IMR-90 (cell line): Measurements from ENCODE around the gene RANBP9. TPM values are rescaled to one million over a fixed set of nuclear protein-coding genes. Genes with fewer than 3 reads are reported as not detected.

Experiments
- ATAC-seq: fragments of 200-7000 bp; cut with Tn5 transposase; 2 replicates; pipeline ENCODE4 v1.9.1; 2020; ENCODE audit warnings: low read depth, mild to moderate bottlenecking, moderate library complexity
- BruUV-seq: library from RNA; stranded (reverse); fragments of 400-500 nt; replicated peaks from 2 replicates; lab custom pipeline; 2021; lab: Mats Ljungman, UMichigan
- CTCF ChIA-PET: fragments of 300-600 bp; formaldehyde crosslinking; extraction: SDS; loops from one replicate; lab custom pipeline; 2021; ENCODE audit warnings: antibody characterized with exemption; lab: Yijun Ruan, JAX
- POLR2A ChIA-PET: fragments of 300-600 bp; sonication (Branson Sonifier 250); formaldehyde crosslinking; loops from one replicate; lab custom pipeline; 2022; ENCODE audit warnings: antibody characterized with exemption; ENCODE audit not compliant: unreplicated experiment; lab: Charles Lee
- DNase-seq: peaks from one replicate; pipeline ENCODE4 v3.0.0; 2013
- H2AFZ ChIP-seq: replicated peaks from 2 replicates; pipeline ENCODE3; 2013; ENCODE audit warnings: low read length, mild to moderate bottlenecking; ENCODE audit not compliant: poor library complexity
- H2AK5ac ChIP-seq: 2 replicates; pipeline ENCODE4 v1.6.1; 2013; ENCODE audit warnings: low read depth, low read length, inconsistent platforms
- H2AK9ac ChIP-seq: replicated peaks from 2 replicates; pipeline ENCODE3; 2013; ENCODE audit warnings: mild to moderate bottlenecking, low read depth, low read length, moderate library complexity; ENCODE audit not compliant: poor library complexity
- H2BK120ac ChIP-seq: 2 replicates; pipeline ENCODE4 v1.6.1; 2013; ENCODE audit warnings: low read depth, low read length, inconsistent platforms
- H2BK15ac ChIP-seq: 3 replicates; pipeline ENCODE4 v1.6.1; 2013; ENCODE audit warnings: low read depth, low read length, inconsistent platforms
- H2BK20ac ChIP-seq: 2 replicates; pipeline ENCODE4 v1.6.1; 2013; ENCODE audit warnings: low read depth, mild to moderate bottlenecking, inconsistent platforms, low read length, moderate library complexity
- H2BK5ac ChIP-seq: 2 replicates; pipeline ENCODE4 v1.6.1; 2013; ENCODE audit warnings: mild to moderate bottlenecking, low read depth, low read length, inconsistent platforms; ENCODE audit not compliant: poor library complexity, severe bottlenecking
- H3K14ac ChIP-seq: replicated peaks from 2 replicates; pipeline ENCODE4 v1.6.1; 2013; ENCODE audit warnings: low read depth, low read length, inconsistent platforms
- H3K18ac ChIP-seq: 2 replicates; pipeline ENCODE4 v1.6.1; 2013; ENCODE audit warnings: low read depth, low read length, control low read depth
- H3K23ac ChIP-seq: 2 replicates; pipeline ENCODE4 v1.6.1; 2013; ENCODE audit warnings: low read depth, low read length, inconsistent platforms
- H3K27ac ChIP-seq: 2 replicates; pipeline ENCODE4 v1.5.1; 2013; ENCODE audit warnings: mild to moderate bottlenecking, control low read depth, low read length; ENCODE audit not compliant: insufficient read depth
- H3K27me3 ChIP-seq: 2 replicates; pipeline ENCODE4 v1.6.1; 2013; ENCODE audit warnings: low read length; ENCODE audit not compliant: control insufficient read depth, insufficient read depth
- H3K36me3 ChIP-seq: 2 replicates; pipeline ENCODE4 v1.6.1; 2013; ENCODE audit warnings: low read length, mixed read lengths; ENCODE audit not compliant: control insufficient read depth, insufficient read depth
- H3K4ac ChIP-seq: 2 replicates; pipeline ENCODE4 v1.6.1; 2013; ENCODE audit warnings: low read depth, low read length, inconsistent platforms
- H3K4me1 ChIP-seq: 2 replicates; pipeline ENCODE4 v1.6.1; 2013; ENCODE audit warnings: low read length, mixed read lengths; ENCODE audit not compliant: control insufficient read depth, insufficient read depth
- H3K4me2 ChIP-seq: 2 replicates; pipeline ENCODE4 v1.6.1; 2013; ENCODE audit warnings: low read depth, mild to moderate bottlenecking, control low read depth, low read length, moderate library complexity
- H3K4me3 ChIP-seq: 2 replicates; pipeline ENCODE4 v1.5.1; 2013; ENCODE audit warnings: low read depth, mild to moderate bottlenecking, control low read depth, low read length, moderate library complexity; ENCODE audit not compliant: insufficient read depth
- H3K56ac ChIP-seq: 2 replicates; pipeline ENCODE4 v1.6.1; 2013; ENCODE audit warnings: low read length, inconsistent platforms; ENCODE audit not compliant: insufficient read depth; ENCODE audit errors: extremely low read depth
- H3K79me1 ChIP-seq, 2 experiments: 2 replicates each; pipeline ENCODE4 v1.6.1; 2013; ENCODE audit warnings: low read length in 2 of 2, inconsistent platforms in 1 of 2, low read depth in 1 of 2
- H3K9ac ChIP-seq: 2 replicates; pipeline ENCODE4 v1.6.1; 2013; ENCODE audit warnings: low read depth, low read length, control low read depth
- H3K9me1 ChIP-seq: 2 replicates; pipeline ENCODE4 v1.6.1; 2013; ENCODE audit warnings: low read length, inconsistent platforms; ENCODE audit not compliant: insufficient read depth
- H3K9me3 ChIP-seq: 2 replicates; pipeline ENCODE4 v1.6.1; 2013; ENCODE audit warnings: low read length; ENCODE audit not compliant: control insufficient read depth, insufficient read depth
- H4K20me1 ChIP-seq: 2 replicates; pipeline ENCODE4 v1.6.1; 2013; ENCODE audit warnings: low read length, inconsistent platforms; ENCODE audit not compliant: insufficient read depth
- H4K5ac ChIP-seq: 2 replicates; pipeline ENCODE4 v1.6.1; 2013; ENCODE audit warnings: mild to moderate bottlenecking, low read depth, low read length, control low read depth
- H4K8ac ChIP-seq, 2 experiments: 2 replicates each; pipeline ENCODE4 v1.6.1; 2013; ENCODE audit warnings: low read depth in 2 of 2, low read length in 2 of 2, control low read depth in 1 of 2, inconsistent platforms in 1 of 2
- H4K91ac ChIP-seq: 2 replicates; pipeline ENCODE4 v1.6.1; 2013; ENCODE audit warnings: low read depth, low read length, inconsistent platforms; ENCODE audit not compliant: insufficient read depth
- MAFK ChIP-seq: IDR thresholded peaks from 2 replicates; pipeline ENCODE4 v1.6.1; 2012; ENCODE audit warnings: low read depth, low read length, improper control_type of control experiment
- MXI1 ChIP-seq: IDR thresholded peaks from 2 replicates; pipeline ENCODE4 v1.6.1; 2012; ENCODE audit warnings: low read depth, mild to moderate bottlenecking, low read length, moderate library complexity, borderline replicate concordance
- NFE2L2 ChIP-seq: fragments of 150-350 bp; IDR thresholded peaks from 2 replicates; pipeline ENCODE4 v1.6.1; 2016; ENCODE audit warnings: low read depth, mild to moderate bottlenecking, low read length
- RFX5 ChIP-seq: IDR thresholded peaks from 2 replicates; pipeline ENCODE4 v1.8.0; 2012; ENCODE audit warnings: low read depth, mild to moderate bottlenecking, low read length, moderate library complexity
- WGBS, 2 experiments: methylation state at CpG; one replicate each; pipeline versions ENCODE4 v1.1.5 to v1.1.7; 2013; ENCODE audit warnings: missing lambda C conversion rate in 2 of 2; ENCODE audit not compliant: insufficient read length in 1 of 2; ENCODE audit errors: extremely low coverage in 2 of 2; 5-methylcytosine and 5-hydroxymethylcytosine counted together
- dilution Hi-C: fragments of 300-500 bp; cut with HindIII; formaldehyde crosslinking; loops from one replicate; pipeline ENCODE4 v1.14.3; 2018; ENCODE audit warnings: low sequenced_read_pairs; ENCODE audit not compliant: unreplicated experiment
- in situ Hi-C: fragments of 300-500 bp; cut with MboI; formaldehyde crosslinking; loops from 3 replicates; pipeline ENCODE4 v1.14.3; 2019; ENCODE audit warnings: low sequenced_read_pairs, inconsistent platforms, mixed read lengths
- intact Hi-C: fragments of 100-400 bp; cut with micrococcal nuclease; formaldehyde crosslinking; loops from 2 replicates; pipeline ENCODE4 v1.10.0; 2022
- polyA plus RNA-seq, 3 experiments: library from polyadenylated mRNA; depleted of rRNA; stranded (reverse); fragments of >200 nt; gene quantifications; 2 replicates each; pipeline ENCODE4 v1.2.3, GENCODE V29; 2012; ENCODE audit warnings: low replicate concordance in 1 of 3
- total RNA-seq: library from RNA; depleted of rRNA; stranded (reverse); fragments of >200 nt; gene quantifications from 2 replicates; pipeline ENCODE4 v1.2.3, GENCODE V29; 2012

Gene RANBP9
- total and polyA plus RNA-seq, 2 of the 4 experiments (the other 2 are of a cell fraction), result 17.7 to 27.8 TPM

DNA sequence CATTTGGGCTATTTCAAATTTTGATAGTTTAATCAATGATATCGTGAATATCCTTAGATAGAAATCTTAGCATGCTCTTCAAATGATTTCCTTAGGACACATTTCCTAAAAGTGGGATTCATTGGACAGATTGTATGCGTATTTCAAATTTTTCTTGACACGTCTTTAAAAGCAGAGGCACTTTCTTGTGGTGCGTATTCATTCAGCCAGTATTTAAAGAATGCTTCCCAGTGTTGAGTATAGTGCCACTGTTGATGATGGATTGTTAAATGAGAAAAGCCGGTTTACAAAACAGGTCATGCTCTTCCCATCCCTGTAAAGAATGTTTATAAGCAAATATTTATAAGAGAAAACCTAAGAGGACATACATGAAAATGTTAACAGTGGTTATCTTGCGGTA is 111.6 kb downstream of the RANBP9 start:
- ATAC-seq (0 out of 2 replicates have a peak, but pooled peaks have one; percentile 24), DNase-seq (no peak)
- in situ Hi-C loops, result no loop called here
- H3K9me1 ChIP-seq, result no peaks in the 10 kb centered on the region
- BruUV-seq, result no TSS peak
- TF ChIP-seq MXI1 (no peak), MAFK (no peak), NFE2L2 (no peak), RFX5 (no peak)
- H4K20me1 ChIP-seq, result no peaks in the 10 kb centered on the region
- dilution Hi-C loops, result no loop called here
- H2AK5ac ChIP-seq, result no peak overlapping the region
- no peak overlapping the region for H4K8ac ChIP-seq
- H3K4me3 ChIP-seq, result no peak overlapping the region
- H3K56ac ChIP-seq, result no peak overlapping the region
- no peak overlapping the region for H3K14ac ChIP-seq
- H2BK120ac ChIP-seq, result no peak overlapping the region
- ChIA-PET POLR2A (no interaction called here), CTCF (no interaction called here)
- H2AFZ ChIP-seq, result no peak overlapping the region
- no peak overlapping the region for H4K91ac ChIP-seq
- H3K27ac ChIP-seq, result no peak overlapping the region
- H3K23ac ChIP-seq, result no peak overlapping the region
- no peaks in the 10 kb centered on the region for H3K79me1 ChIP-seq
- intact Hi-C loops, result no loop called here
- no peak overlapping the region for H2AK9ac ChIP-seq
- no peak overlapping the region for H3K4ac ChIP-seq
- no peaks in the 10 kb centered on the region for H3K27me3 ChIP-seq
- H2BK20ac ChIP-seq, result no peak overlapping the region
- H4K5ac ChIP-seq, result no peak overlapping the region
- peaks cover 12% of the 10 kb centered on the region; the same call in 1 of the 2 replicates for H3K36me3 ChIP-seq
- no peaks in the 10 kb centered on the region for H3K4me1 ChIP-seq
- H3K4me2 ChIP-seq, result no peak overlapping the region
- H2BK15ac ChIP-seq, result no peak overlapping the region
- H3K9me3 ChIP-seq, result no peaks in the 10 kb centered on the region
- 75% methylated on average over 2 of the region's 6 CpGs; no CpG with 5 or more reads in 1 of the 2 experiments for WGBS, 2 experiments
- no peak overlapping the region for H2BK5ac ChIP-seq
- H3K9ac ChIP-seq, result no peak overlapping the region
- H3K18ac ChIP-seq, result no peak overlapping the region
